HG02943 (cell line): ENCODE data around the gene SIL1.
"Not testable (repeated sequence)": the region's sequence is repeated elsewhere in the genome, so short reads cannot be mapped to it uniquely, and the experiment has no call there.

Experiments used
- ATAC-seq: cut with Tn5 transposase; IDR thresholded peaks from one replicate; pipeline ENCODE4 v1.9.1; 2021; ENCODE audit warnings: mild to moderate bottlenecking, low read depth, moderate library complexity; ENCODE audit not compliant: unreplicated experiment

SIL1 gene

GRCh38 chr5:139043157-139043905 is 154.8 kb downstream of the SIL1 start:
- ATAC-seq, result no peak

- no peak for ATAC-seq
These were observed 158.1 kb downstream of the SIL1 start for GRCh38 chr5:139040081-139040480.

- no peak for ATAC-seq
These were observed 159.4 kb downstream of the SIL1 start for GRCh38 chr5:139038613-139039305.

- no peak for ATAC-seq
These were observed 160.4 kb downstream of the SIL1 start for GRCh38 chr5:139037732-139038131.

- ATAC-seq, result not testable (repeated sequence)
These were observed 161.8 kb downstream of the SIL1 start for GRCh38 chr5:139036332-139036731.

- no peak for ATAC-seq
These were observed 171.0 kb downstream of the SIL1 start for GRCh38 chr5:139027150-139027549.

GRCh38 chr5:139025651-139026050 is 172.5 kb downstream of the SIL1 start:
- no peak for ATAC-seq

- ATAC-seq, result no peak
These were observed 174.9 kb downstream of the SIL1 start for GRCh38 chr5:139023286-139023685.

GRCh38 chr5:139022528-139022927 is 175.6 kb downstream of the SIL1 start:
- ATAC-seq, result no peak

- no peak for ATAC-seq
These were observed 176.8 kb downstream of the SIL1 start for GRCh38 chr5:139021346-139021745.

- no peak for ATAC-seq
These were observed 178.3 kb downstream of the SIL1 start for GRCh38 chr5:139019880-139020279.

- ATAC-seq, result no peak
These were observed 179.0 kb downstream of the SIL1 start for GRCh38 chr5:139019211-139019610.

GRCh38 chr5:139017624-139018023 is 180.5 kb downstream of the SIL1 start:
- ATAC-seq, result no peak

- no peak for ATAC-seq
These were observed 182.0 kb downstream of the SIL1 start for GRCh38 chr5:139016186-139016585.

GRCh38 chr5:139014726-139015125 is 183.4 kb downstream of the SIL1 start:
- ATAC-seq, result no peak

- no peak for ATAC-seq
These were observed 186.0 kb downstream of the SIL1 start for GRCh38 chr5:139012176-139012575.

- ATAC-seq, result not testable (repeated sequence)
These were observed 187.0 kb downstream of the SIL1 start for GRCh38 chr5:139011156-139011555.

- no peak for ATAC-seq
These were observed 193.5 kb downstream of the SIL1 start for GRCh38 chr5:139004374-139005307.

GRCh38 chr5:138999674-139000073 is 198.5 kb downstream of the SIL1 start:
- no peak for ATAC-seq

- ATAC-seq, result no peak
These were observed 199.6 kb downstream of the SIL1 start for GRCh38 chr5:138998521-138998920.

GRCh38 chr5:138996120-138996519 is 202.0 kb downstream of the SIL1 start:
- no peak for ATAC-seq
